Thyroid gland (tissue), 4 donors: ENCODE data around the gene KLHDC8A. TPM values are rescaled to one million over a fixed set of nuclear protein-coding genes. Genes with fewer than 3 reads are reported as not detected.

Source experiments
- DNase-seq, 2 donors: peaks; one replicate each; pipeline ENCODE4 v3.0.0-alpha.2; 2019
- H3K27ac ChIP-seq, 3 donors: fragments of 200-600 bp; sonication (generic); 1 replicate in 2 of 3; 2 replicates in 1 of 3; pipeline ENCODE4 v1.5.1; 2016 to 2019; ENCODE audit warnings: mild to moderate bottlenecking in 1 of 3, moderate library complexity in 1 of 3
- H3K27me3 ChIP-seq: fragments of 200-600 bp; sonication (generic); one replicate; pipeline ENCODE4 v1.5.1; 2019
- H3K36me3 ChIP-seq, 2 donors: fragments of 200-600 bp; sonication (generic); one replicate each; pipeline ENCODE4 v1.5.1; 2016 to 2019
- H3K4me1 ChIP-seq, 2 donors: fragments of 200-600 bp; sonication (generic); one replicate each; pipeline ENCODE4 v1.5.1; 2017 to 2019
- H3K4me3 ChIP-seq, 3 donors: fragments of 200-600 bp; sonication (generic); replicated peaks in 1 of 3; 1 replicate in 2 of 3; 2 replicates in 1 of 3; pipeline ENCODE4 v1.5.1; 2016; ENCODE audit warnings: mild to moderate bottlenecking in 1 of 3
- H3K9me3 ChIP-seq: fragments of 200-600 bp; sonication (generic); one replicate; pipeline ENCODE4 v1.5.1; 2017
- CTCF ChIP-seq, 6 experiments: fragments of 200-600 bp in 3 of 6; fragments of 450-650 bp in 3 of 6; sonication (generic) in 3 of 6; IDR thresholded peaks; one replicate each; pipeline ENCODE4 v1.5.1; 2016 to 2019; ENCODE audit warnings: antibody characterized with exemption in 6 of 6, mild to moderate bottlenecking in 2 of 6, inconsistent platforms in 1 of 6, moderate library complexity in 1 of 6
- POLR2A ChIP-seq, 2 donors: fragments of 450-650 bp; IDR thresholded peaks; one replicate each; pipeline ENCODE4 v1.6.1; 2017; ENCODE audit warnings: antibody characterized with exemption in 2 of 2, mild to moderate bottlenecking in 2 of 2, moderate library complexity in 1 of 2
- WGBS, 2 donors: methylation state at CpG; one replicate each; pipeline ENCODE4 v1.1.5; 2017; 5-methylcytosine and 5-hydroxymethylcytosine counted together
- intact Hi-C: fragments of 100-400 bp; cut with DNase I; formaldehyde crosslinking; loops from one replicate; pipeline ENCODE4 v1.15.1; 2023
- total RNA-seq, 4 donors: library from RNA; depleted of rRNA; stranded (reverse); fragments of >200 nt; gene quantifications; one replicate each; pipeline ENCODE4 v1.2.3, GENCODE V29; 2016

Gene KLHDC8A
- total RNA-seq, 4 donors from 2014 or later: 1.1 to 2.0 (median 1.5) TPM

GRCh38 chr1:205293350-205294074 is 63.2 kb downstream of the KLHDC8A start:
- Histone ChIP-seq H3K27ac (peak overlapping the region; percentile 28 to 81 (median 74)), H3K36me3 (no peaks in the 10 kb centered on the region), H3K9me3 (no peaks in the 10 kb centered on the region), H3K4me1 (peaks cover 15 to 47% of the 10 kb centered on the region in 2 donors), H3K4me3 (no peak overlapping the region), H3K27me3 (no peaks in the 10 kb centered on the region)
- 92 to 93% methylated on average over 10 of the region's 10 CpGs for WGBS, 2 donors
- no peak for TF ChIP-seq CTCF (IDR thresholded peaks at IDR 0.05)
- TF ChIP-seq POLR2A (IDR thresholded peaks at IDR 0.05): no peak
- no peak for DNase-seq
- intact Hi-C loops: no loop called here

GRCh38 chr1:205291596-205291995 is 65.1 kb downstream of the KLHDC8A start:
- intact Hi-C loops: no loop called here

GRCh38 chr1:205287767-205288559 is 68.8 kb downstream of the KLHDC8A start:
- intact Hi-C loops: no loop called here
- no peaks in the 10 kb centered on the region for H3K9me3 ChIP-seq
- H3K36me3 ChIP-seq: no peaks in the 10 kb centered on the region
- TF ChIP-seq POLR2A (IDR thresholded peaks at IDR 0.05) (no peak), CTCF (IDR thresholded peaks at IDR 0.05) (no peak)
- DNase-seq: no peak
- H3K4me1 ChIP-seq: peaks cover 36 to 57% of the 10 kb centered on the region in 2 donors
- WGBS, 2 donors: 61 to 67% methylated on average over 8 of the region's 8 CpGs
- no peak overlapping the region for H3K4me3 ChIP-seq
- H3K27ac ChIP-seq: peak overlapping the region in 2 of 3 donors; percentile 20 to 86
- H3K27me3 ChIP-seq: no peaks in the 10 kb centered on the region

More at GRCh38 chr1:205291596-205291995, 65.1 kb downstream of the KLHDC8A start:
- no peaks in the 10 kb centered on the region for H3K9me3 ChIP-seq
- no peak overlapping the region for H3K4me3 ChIP-seq
- no peak for DNase-seq
- 95 to 97% methylated on average over 6 of the region's 6 CpGs for WGBS, 2 donors
- peak overlapping the region in 2 of 3 donors; percentile 3 to 12 for H3K27ac ChIP-seq
- peaks cover 16 to 48% of the 10 kb centered on the region in 2 donors for H3K4me1 ChIP-seq
- TF ChIP-seq POLR2A (IDR thresholded peaks at IDR 0.05) (no peak), CTCF (IDR thresholded peaks at IDR 0.05) (no peak)
- no peaks in the 10 kb centered on the region for H3K36me3 ChIP-seq
- no peaks in the 10 kb centered on the region for H3K27me3 ChIP-seq

GRCh38 chr1:205287076-205287475 is 69.6 kb downstream of the KLHDC8A start:
- Histone ChIP-seq H3K4me1 (peaks cover 36 to 62% of the 10 kb centered on the region in 2 donors), H3K27me3 (no peaks in the 10 kb centered on the region), H3K9me3 (no peaks in the 10 kb centered on the region), H3K4me3 (no peak overlapping the region), H3K27ac (peak overlapping the region in 2 of 3 donors; percentile 82 to 86), H3K36me3 (no peaks in the 10 kb centered on the region)
- intact Hi-C loops: no loop called here
- TF ChIP-seq POLR2A (IDR thresholded peaks at IDR 0.05) (no peak), CTCF (IDR thresholded peaks at IDR 0.05) (no peak)
- no peak for DNase-seq
- 81 to 82% methylated on average over 3 of the region's 3 CpGs for WGBS, 2 donors
